HCT116 (cell line): ENCODE data around the gene NF1. TPM values are rescaled to one million over a fixed set of nuclear protein-coding genes. Genes with fewer than 3 reads are reported as not detected.

Experiments used
- ATAC-seq: fragments of 200-7000 bp; cut with Tn5 transposase; 2 replicates; pipeline ENCODE4 v1.9.1; 2020; ENCODE audit warnings: mild to moderate bottlenecking, moderate library complexity
- BruUV-seq: library from RNA; stranded (reverse); fragments of 400-500 nt; replicated peaks from 2 replicates; lab custom pipeline; 2021; lab: Mats Ljungman, UMichigan
- CTCF ChIA-PET: fragments of 300-600 bp; sonication (Branson Sonifier 250); formaldehyde crosslinking; loops from one replicate; lab custom pipeline; 2021; ENCODE audit warnings: antibody characterized with exemption; lab: Charles Lee
- POLR2A ChIA-PET: fragments of 300-600, 350-600 bp; sonication (Branson Sonifier 250); formaldehyde crosslinking; loops from one replicate; lab custom pipeline; 2021; ENCODE audit warnings: antibody characterized with exemption; lab: Charles Lee
- RAD21 ChIA-PET, 2 experiments: fragments of 300-600 bp; sonication (Branson Sonifier 250); formaldehyde crosslinking; loops; one replicate each; lab custom pipeline; 2023; ENCODE audit warnings: low total read pairs in 2 of 2; ENCODE audit not compliant: uncharacterized antibody in 2 of 2, unreplicated experiment in 2 of 2, low non-redundant PET in 1 of 2; lab: Charles Lee
- DNase-seq: peaks from one replicate; pipeline ENCODE4 v3.0.0-alpha.2; 2010; ENCODE audit warnings: low read depth, low spot score
- H2AFZ ChIP-seq: fragments of 200-600 bp; shearing (Covaris generic), sonication (generic); 2 replicates; pipeline ENCODE4 v1.6.1; 2017; ENCODE audit warnings: low read depth, mixed run types, mixed read lengths, antibody characterized with exemption, low read length; ENCODE audit not compliant: poor library complexity, severe bottlenecking
- H3K27ac ChIP-seq: 2 replicates; pipeline ENCODE4 v1.5.1; 2012; ENCODE audit warnings: low read depth, low read length
- H3K27me3 ChIP-seq: fragments of 200-600 bp; sonication (generic); 2 replicates; pipeline ENCODE4 v1.6.1; 2016; ENCODE audit warnings: mixed run types, low read length, mixed read lengths; ENCODE audit not compliant: insufficient read depth
- H3K36me3 ChIP-seq, 2 experiments: fragments of 200-500 bp in 1 of 2; fragments of 200-600 bp in 1 of 2; sonication (Bioruptor generic) in 1 of 2; sonication (generic) in 1 of 2; 2 replicates each; pipeline versions ENCODE4 v1.5.1 to v1.6.1; 2014 to 2016; ENCODE audit warnings: low read length in 2 of 2, inconsistent platforms in 1 of 2, mixed read lengths in 1 of 2, mixed run types in 1 of 2; ENCODE audit not compliant: insufficient read depth in 2 of 2, control insufficient read depth in 1 of 2
- H3K4me1 ChIP-seq, 2 experiments: fragments of 200-600 bp in 1 of 2; sonication (generic) in 1 of 2; 2 replicates each; pipeline versions ENCODE4 v1.5.1 to v1.6.1; 2012 to 2017; ENCODE audit warnings: low read length in 2 of 2, inconsistent platforms in 1 of 2, mild to moderate bottlenecking in 1 of 2, mixed read lengths in 1 of 2, mixed run types in 1 of 2, moderate library complexity in 1 of 2; ENCODE audit not compliant: insufficient read depth in 2 of 2, control insufficient read depth in 1 of 2
- H3K4me2 ChIP-seq: fragments of 200-600 bp; sonication (generic); 2 replicates; pipeline ENCODE4 v1.6.1; 2017; ENCODE audit warnings: mixed run types, low read length, mixed read lengths
- H3K4me3 ChIP-seq, 2 experiments: fragments of 200-600 bp in 1 of 2; sonication (generic) in 1 of 2; replicated peaks in 1 of 2; 2 replicates each; pipeline ENCODE4 v1.5.1; 2011 to 2016; ENCODE audit warnings: low read length in 2 of 2, control low read depth in 1 of 2, low read depth in 1 of 2, mild to moderate bottlenecking in 1 of 2, mixed read lengths in 1 of 2, mixed run types in 1 of 2
- H3K79me2 ChIP-seq: fragments of 200-600 bp; sonication (generic); 2 replicates; pipeline ENCODE4 v1.6.1; 2017; ENCODE audit warnings: mild to moderate bottlenecking, mixed run types, low read length, moderate library complexity, mixed read lengths; ENCODE audit not compliant: insufficient read depth
- H3K9ac ChIP-seq: fragments of 200-600 bp; sonication (generic); 2 replicates; pipeline ENCODE4 v1.6.1; 2016; ENCODE audit warnings: low read length, mixed read lengths
- H3K9me2 ChIP-seq: fragments of 200-600 bp; sonication (generic), shearing (Covaris generic); 2 replicates; pipeline ENCODE4 v1.6.1; 2017; ENCODE audit warnings: mixed run types, mild to moderate bottlenecking, moderate library complexity; ENCODE audit not compliant: insufficient read depth
- H3K9me3 ChIP-seq, 2 experiments: fragments of 200-500 bp in 1 of 2; fragments of 200-600 bp in 1 of 2; sonication (Bioruptor generic) in 1 of 2; sonication (generic) in 1 of 2; 2 replicates each; pipeline ENCODE4 v1.6.1; 2014 to 2017; ENCODE audit warnings: low read length in 2 of 2, mixed read lengths in 2 of 2, inconsistent platforms in 1 of 2, low read depth in 1 of 2, mild to moderate bottlenecking in 1 of 2, mixed run types in 1 of 2, moderate library complexity in 1 of 2; ENCODE audit not compliant: control insufficient read depth in 1 of 2, insufficient read depth in 1 of 2
- H4K20me1 ChIP-seq: fragments of 200-600 bp; sonication (generic), shearing (Covaris generic); 2 replicates; pipeline ENCODE4 v1.6.1; 2017; ENCODE audit warnings: mixed run types, mild to moderate bottlenecking, moderate library complexity; ENCODE audit not compliant: insufficient read depth
- ATF3 ChIP-seq: IDR thresholded peaks from 2 replicates; pipeline ENCODE4 v1.6.1; 2012
- CTCF ChIP-seq, 3 experiments: fragments of 200-600 bp in 1 of 3; sonication (generic) in 1 of 3; IDR thresholded peaks in 2 of 3; conservative IDR thresholded peaks in 1 of 3; 2 replicates each; pipeline ENCODE4 v1.5.1; 2012 to 2017; ENCODE audit warnings: low read depth in 2 of 3, low read length in 2 of 3, antibody characterized with exemption in 1 of 3, borderline replicate concordance in 1 of 3, control low read depth in 1 of 3, mild to moderate bottlenecking in 1 of 3, mixed read lengths in 1 of 3, mixed run types in 1 of 3, moderate library complexity in 1 of 3; ENCODE audit not compliant: insufficient read depth in 1 of 3
- EZH2 ChIP-seq: fragments of 200-600 bp; sonication (generic); IDR thresholded peaks from 2 replicates; pipeline ENCODE4 v1.6.1; 2017; ENCODE audit warnings: antibody characterized with exemption, mixed run types
- EZH2phosphoT487 ChIP-seq: fragments of 200-600 bp; IDR thresholded peaks from 2 replicates; pipeline ENCODE4 v1.6.1; 2018; ENCODE audit warnings: antibody characterized with exemption, borderline replicate concordance
- JUND ChIP-seq: IDR thresholded peaks from 2 replicates; pipeline ENCODE4 v1.6.1; 2012
- POLR2A ChIP-seq: IDR thresholded peaks from 2 replicates; pipeline ENCODE4 v1.7.0; 2011; ENCODE audit warnings: borderline replicate concordance; ENCODE audit not compliant: insufficient read depth, insufficient read length; ENCODE audit errors: extremely low read depth
- POLR2AphosphoS5 ChIP-seq: IDR thresholded peaks from 2 replicates; pipeline ENCODE4 v1.6.1; 2011; ENCODE audit warnings: mild to moderate bottlenecking, low read depth, low read length, moderate library complexity
- RAD21 ChIP-seq: IDR thresholded peaks from 2 replicates; pipeline ENCODE4 v1.6.1; 2012; ENCODE audit warnings: low read depth, mild to moderate bottlenecking
- REST ChIP-seq: IDR thresholded peaks from 2 replicates; pipeline ENCODE4 v1.6.1; 2012; ENCODE audit warnings: low read depth
- SRF ChIP-seq: IDR thresholded peaks from 2 replicates; pipeline ENCODE4 v1.6.1; 2012; ENCODE audit warnings: low read depth
- TCF7L2 ChIP-seq: IDR thresholded peaks from 2 replicates; pipeline ENCODE4 v1.7.0; 2011; ENCODE audit warnings: borderline replicate concordance, inconsistent platforms; ENCODE audit not compliant: insufficient read depth, insufficient read length; ENCODE audit errors: extremely low read depth
- YY1 ChIP-seq: IDR thresholded peaks from 2 replicates; pipeline ENCODE4 v1.6.1; 2011; ENCODE audit warnings: low read length, low read depth, moderate library complexity, mild to moderate bottlenecking; ENCODE audit not compliant: insufficient replicate concordance; ENCODE audit errors: extremely low read depth
- ZBTB33 ChIP-seq: IDR thresholded peaks from 2 replicates; pipeline ENCODE4 v1.6.1; 2011; ENCODE audit warnings: mild to moderate bottlenecking, low read length, moderate library complexity; ENCODE audit not compliant: insufficient replicate concordance; ENCODE audit errors: extremely low read depth
- intact Hi-C: fragments of 100-400 bp; cut with micrococcal nuclease; formaldehyde crosslinking; loops from 2 replicates; pipeline ENCODE4 v1.10.0; 2022
- total RNA-seq: library from RNA; stranded (reverse); gene quantifications from one replicate; pipeline ENCODE4 v1.2.1, GENCODE V29; 2021; ENCODE audit not compliant: unreplicated experiment

NF1 gene
- total RNA-seq, 1 experiment from 2014 or later, result 20.8 TPM

- ChIA-PET RAD21 (no interaction called here), POLR2A (no interaction called here), CTCF (interaction anchor here (0.6 kb wide), 1 partner anchor 309 kb away, joined by 3 read pairs; no protein-coding TSS in a partner anchor)
- no peak overlapping the region for H2AFZ ChIP-seq
- H3K4me3 ChIP-seq, result no peak overlapping the region
- H3K9me3 ChIP-seq, result no peaks in the 10 kb centered on the region
- TF ChIP-seq POLR2AphosphoS5 (no peak), EZH2 (no peak), REST (no peak), ZBTB33 (no peak), YY1 (no peak), EZH2phosphoT487 (no peak), RAD21 (no peak), CTCF (IDR thresholded peaks at IDR 0.05 in 2 of 3, conservative IDR thresholded peaks at IDR 0.05 in 1 of 3; ENCODE audit: borderline replicate concordance in 1 of 3, insufficient read depth in 1 of 3, low read depth in 2 of 3, low read length in 2 of 3) (no peak), JUND (no peak), ATF3 (no peak), POLR2A (no peak), TCF7L2 (no peak), SRF (no peak)
- H3K4me2 ChIP-seq, result no peak overlapping the region
- no peaks in the 10 kb centered on the region for H3K36me3 ChIP-seq
- H3K9me2 ChIP-seq, result no peaks in the 10 kb centered on the region
- no peaks in the 10 kb centered on the region for H3K27me3 ChIP-seq
- H4K20me1 ChIP-seq, result no peaks in the 10 kb centered on the region; the same call in 1 of the 2 replicates
- intact Hi-C loops, result no loop called here
- no peak for ATAC-seq
- H3K9ac ChIP-seq, result no peak overlapping the region
- BruUV-seq, result no TSS peak
- no peaks in the 10 kb centered on the region for H3K4me1 ChIP-seq
- no peak overlapping the region for H3K27ac ChIP-seq
- peaks cover 97% of the 10 kb centered on the region for H3K79me2 ChIP-seq
- no peak for DNase-seq
Measured at GRCh38 chr17:31126318-31126717, 31.5 kb downstream of the NF1 start.
